HL-60 (cell line): Measurements from ENCODE around the gene ORAI3.

Experiments used
- POLR2AphosphoS5 ChIP-seq: IDR thresholded peaks from 2 replicates; pipeline ENCODE4 v1.6.1; 2012; ENCODE audit warnings: low read depth
- TF ChIP-seq, protein P1 (sequence below): IDR thresholded peaks from one replicate; pipeline ENCODE4 v1.5.1; 2011; ENCODE audit warnings: low read length, control low read depth, inconsistent platforms; ENCODE audit not compliant: insufficient read depth

DNA sequence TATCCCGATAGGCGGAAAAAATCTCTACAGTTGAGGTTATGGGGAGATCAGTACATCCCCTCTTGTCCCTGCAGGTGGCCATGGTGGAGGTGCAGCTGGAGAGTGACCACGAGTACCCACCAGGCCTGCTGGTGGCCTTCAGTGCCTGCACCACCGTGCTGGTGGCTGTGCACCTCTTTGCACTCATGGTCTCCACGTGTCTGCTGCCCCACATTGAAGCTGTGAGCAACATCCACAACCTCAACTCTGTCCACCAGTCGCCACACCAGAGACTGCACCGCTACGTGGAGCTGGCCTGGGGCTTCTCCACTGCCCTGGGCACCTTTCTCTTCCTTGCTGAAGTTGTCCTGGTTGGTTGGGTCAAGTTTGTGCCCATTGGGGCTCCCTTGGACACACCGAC lies 4.2 kb downstream of the ORAI3 start:
- TF ChIP-seq POLR2AphosphoS5, result no peak
- TF ChIP-seq, protein P1, sequence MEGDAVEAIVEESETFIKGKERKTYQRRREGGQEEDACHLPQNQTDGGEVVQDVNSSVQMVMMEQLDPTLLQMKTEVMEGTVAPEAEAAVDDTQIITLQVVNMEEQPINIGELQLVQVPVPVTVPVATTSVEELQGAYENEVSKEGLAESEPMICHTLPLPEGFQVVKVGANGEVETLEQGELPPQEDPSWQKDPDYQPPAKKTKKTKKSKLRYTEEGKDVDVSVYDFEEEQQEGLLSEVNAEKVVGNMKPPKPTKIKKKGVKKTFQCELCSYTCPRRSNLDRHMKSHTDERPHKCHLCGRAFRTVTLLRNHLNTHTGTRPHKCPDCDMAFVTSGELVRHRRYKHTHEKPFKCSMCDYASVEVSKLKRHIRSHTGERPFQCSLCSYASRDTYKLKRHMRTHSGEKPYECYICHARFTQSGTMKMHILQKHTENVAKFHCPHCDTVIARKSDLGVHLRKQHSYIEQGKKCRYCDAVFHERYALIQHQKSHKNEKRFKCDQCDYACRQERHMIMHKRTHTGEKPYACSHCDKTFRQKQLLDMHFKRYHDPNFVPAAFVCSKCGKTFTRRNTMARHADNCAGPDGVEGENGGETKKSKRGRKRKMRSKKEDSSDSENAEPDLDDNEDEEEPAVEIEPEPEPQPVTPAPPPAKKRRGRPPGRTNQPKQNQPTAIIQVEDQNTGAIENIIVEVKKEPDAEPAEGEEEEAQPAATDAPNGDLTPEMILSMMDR, result no peak
